ENCODE data around the gene DDX3X.
A peak's percentile ranks its signal among the peaks of the same experiment; 100 is the strongest.
"Not testable (repeated sequence)": the region's sequence is repeated elsewhere in the genome, so short reads cannot be mapped to it uniquely, and the experiment has no call there.

Gene DDX3X

DNA sequence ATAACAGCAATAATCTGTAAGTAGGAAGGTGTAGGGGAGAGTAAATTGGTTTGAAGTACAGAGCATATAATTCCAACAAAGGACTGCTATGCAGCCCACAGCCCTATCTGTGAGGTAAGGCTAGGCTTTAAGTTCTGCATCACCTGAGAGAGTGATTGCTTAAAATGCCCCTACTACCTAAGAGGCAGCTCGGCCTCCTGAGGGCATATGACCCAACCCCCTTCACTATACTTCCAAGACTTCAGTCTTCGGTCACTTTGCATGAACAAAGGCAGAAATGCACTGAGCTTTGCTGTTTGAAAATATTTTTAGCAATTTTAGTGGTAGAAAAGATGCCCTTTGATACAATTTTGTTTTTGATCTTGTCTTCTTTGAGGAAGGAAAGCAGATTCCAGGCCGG is 4.9 kb upstream of the DDX3X start:
- no peak for DNase-seq (ENCODE audit: low spot score)

DNA sequence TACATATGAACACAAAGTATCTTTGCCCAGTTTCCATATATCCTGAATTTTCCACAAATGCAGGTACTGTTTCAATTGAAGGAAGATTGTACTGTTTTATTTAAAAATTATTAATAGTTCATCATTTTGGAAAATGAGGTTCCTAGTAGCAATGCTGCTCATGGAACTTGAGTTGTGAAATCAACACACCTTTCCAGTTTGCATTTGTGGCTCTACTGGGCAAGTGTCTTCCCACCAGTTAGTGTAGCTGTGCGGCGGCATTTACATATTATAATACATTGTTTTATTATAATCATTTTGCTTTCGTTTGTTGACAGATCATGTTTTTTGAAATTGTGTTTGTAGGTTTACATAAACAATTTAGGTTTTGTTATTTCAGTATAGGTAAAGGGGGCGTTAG is 2.0 kb upstream of the DDX3X start:
- DNase-seq (ENCODE audit: low spot score), result no peak

DNA sequence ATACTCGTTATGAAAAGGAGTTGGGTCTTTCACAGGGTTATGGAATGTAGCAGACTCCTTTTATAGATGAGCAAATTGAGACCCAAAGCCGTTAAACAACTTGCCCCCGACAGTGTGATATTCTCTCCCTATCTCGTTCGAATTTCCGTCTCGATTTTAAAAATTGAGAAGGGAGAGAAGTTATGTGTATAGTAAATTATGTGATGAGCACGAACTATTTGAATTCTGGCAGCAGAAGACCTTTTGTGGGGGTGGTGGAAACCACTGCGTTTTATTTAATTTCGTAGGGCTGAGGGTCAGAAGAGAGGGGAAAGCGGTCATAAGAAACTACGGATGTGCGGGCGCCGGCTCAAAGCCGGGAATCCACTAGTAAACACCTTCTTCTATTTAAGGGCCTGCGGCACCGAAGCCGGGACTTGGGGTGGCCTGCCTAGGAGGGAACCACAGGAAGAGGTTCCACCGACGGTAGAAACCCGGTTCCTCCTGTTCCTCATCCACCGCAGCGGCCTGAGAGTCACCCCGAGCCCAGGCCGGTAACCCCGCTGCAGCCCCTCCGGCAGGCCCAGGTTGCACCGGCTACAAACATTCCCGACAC is 1.5 kb upstream of the DDX3X start:
- no peak for DNase-seq (ENCODE audit: low spot score)

DNA sequence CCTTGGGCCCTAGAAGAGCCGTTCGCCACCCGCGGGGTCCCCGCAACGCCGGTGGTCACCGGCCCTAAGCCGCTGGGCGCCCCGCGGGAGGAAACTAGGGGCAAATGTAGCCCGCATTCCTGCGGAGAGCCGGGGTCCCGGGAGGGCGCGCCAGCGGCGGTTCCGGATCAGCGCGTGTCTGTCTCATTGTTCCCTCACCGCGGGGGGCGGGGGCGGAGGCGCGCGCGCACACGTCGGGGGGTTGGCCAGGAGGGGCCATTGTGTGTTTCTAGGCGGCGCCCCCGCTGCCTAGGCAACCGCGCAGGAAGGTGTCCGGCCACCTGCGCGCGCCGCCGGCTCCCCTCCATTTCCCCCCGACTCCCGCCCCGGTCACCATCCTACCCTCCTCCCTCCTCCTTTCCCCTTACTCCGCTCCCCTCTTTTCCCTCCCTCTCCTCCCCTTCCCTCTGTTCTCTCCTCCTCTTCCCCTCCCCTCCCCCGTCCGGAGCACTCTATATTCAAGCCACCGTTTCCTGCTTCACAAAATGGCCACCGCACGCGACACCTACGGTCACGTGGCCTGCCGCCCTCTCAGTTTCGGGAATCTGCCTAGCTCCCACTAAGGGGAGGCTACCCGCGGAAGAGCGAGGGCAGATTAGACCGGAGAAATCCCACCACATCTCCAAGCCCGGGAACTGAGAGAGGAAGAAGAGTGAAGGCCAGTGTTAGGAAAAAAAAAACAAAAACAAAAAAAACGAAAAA is 789 bp upstream of the DDX3X start:
- peak; percentile 69 for DNase-seq (ENCODE audit: low spot score)

DNA sequence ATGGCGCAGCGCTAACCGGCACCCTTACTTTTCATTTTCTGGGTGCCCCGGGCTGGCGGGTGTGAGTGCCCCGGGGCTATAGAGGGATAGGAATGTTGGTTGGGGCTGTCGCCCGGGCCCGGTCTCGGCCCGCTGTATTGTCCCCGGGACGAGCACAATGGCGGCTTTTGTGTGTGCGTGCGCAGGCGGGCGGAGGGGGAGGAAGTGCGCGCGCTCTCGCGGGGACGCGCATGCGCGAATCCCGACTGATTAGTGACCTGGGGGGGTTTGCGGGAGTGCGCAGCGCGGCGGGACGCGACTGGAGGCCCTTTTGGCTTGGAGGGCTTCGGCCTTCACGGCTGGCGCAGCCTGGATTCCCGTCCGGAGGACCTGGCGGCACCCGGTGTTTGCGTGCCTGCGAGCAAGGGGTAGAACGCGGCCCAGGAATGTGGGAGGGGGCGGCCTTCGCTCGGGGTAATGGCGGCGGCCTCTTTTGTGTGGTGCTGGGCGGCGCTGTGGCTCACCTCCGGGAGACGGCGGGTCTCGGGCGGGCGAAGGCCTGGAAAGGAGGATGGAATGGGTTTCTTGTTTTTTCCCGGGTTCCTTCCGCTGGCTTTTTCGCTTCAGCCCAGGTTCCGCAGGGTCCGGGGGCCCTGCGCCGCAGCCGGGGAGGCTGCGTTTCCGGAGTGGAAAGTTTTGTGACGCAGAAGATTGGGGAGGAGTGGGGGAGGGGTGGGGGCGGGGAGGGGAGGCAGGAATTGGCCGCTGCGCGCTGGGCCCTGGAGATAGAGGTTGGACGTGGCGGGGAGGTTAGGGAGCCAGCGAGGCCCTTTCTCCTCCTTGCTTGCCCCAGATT is 618 bp downstream of the DDX3X start:
- DNase-seq (ENCODE audit: low spot score), result peak; percentile 38

DNA sequence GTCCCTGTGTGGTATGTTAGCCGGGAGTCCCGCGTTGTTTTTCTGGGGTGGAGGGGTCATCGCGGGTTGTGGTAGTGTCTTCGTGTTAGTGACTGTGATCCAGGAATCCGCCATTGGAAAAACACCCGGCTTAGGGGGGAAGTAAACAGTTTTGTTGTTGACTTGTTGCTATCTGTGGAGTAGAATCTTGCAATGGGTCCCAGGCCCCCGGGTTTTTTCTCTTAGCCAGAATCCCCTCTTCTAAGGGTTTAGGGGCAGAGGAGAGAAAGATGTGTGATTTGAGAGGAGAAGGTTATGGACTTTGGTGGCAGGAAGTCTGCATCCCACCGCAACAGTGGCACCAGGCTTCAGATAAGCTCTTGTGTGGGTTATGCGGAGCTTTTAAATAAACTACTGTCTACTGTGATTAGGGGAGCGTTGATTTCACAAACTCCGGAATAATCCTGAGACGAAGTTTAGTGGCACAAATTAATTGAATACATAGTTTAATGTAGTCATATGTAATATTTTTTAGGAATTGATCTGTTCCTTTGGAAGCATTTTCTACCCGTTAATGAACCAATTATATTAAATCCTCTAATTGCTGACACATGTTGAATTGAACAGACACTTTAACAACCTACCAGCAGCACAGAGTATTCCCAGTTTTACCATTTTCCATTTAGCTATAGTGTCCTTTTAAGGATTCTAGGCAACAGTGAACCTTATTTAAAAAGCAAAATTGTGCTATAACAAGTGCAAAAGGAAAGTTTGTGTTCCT is 1.4 kb downstream of the DDX3X start:
- no peak for DNase-seq (ENCODE audit: low spot score)

DNA sequence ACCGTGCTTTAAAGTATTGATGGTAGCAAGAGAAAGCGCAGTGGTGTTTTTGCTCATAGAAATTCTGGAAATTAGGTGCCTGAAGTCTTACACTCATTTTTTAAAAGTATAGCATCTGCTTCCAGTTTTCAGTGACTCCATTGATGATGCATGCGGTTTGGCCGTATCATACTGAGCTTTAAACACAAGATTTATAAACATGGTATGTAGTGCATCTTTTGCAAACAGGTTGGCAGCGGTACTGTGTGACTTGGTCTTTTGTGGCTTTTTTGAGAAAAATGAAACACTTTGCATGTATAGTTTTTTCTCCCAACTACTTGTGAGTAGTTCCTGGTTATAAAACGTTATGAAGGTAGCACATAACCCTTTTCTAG is 2.0 kb downstream of the DDX3X start:
- no peak for DNase-seq (ENCODE audit: low spot score)

DNA sequence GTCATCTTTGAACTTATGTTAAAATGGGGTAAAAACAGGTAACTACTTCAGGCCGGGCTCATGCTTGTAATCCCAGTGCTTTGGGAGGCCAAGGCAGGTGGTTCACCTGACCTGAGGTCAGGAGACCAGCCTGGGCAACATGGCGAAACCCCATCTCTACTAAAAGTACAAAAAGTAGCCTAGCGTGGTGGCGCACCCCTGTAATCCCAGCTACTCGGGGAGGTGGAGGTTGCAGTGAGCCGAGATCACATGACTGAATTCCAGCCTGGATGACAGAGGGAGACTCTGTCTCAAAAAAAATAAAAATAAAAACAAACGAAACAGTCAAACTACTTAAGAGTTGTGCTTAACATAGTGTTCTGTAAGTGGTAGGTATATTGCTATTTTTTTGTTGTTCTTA is 2.5 kb downstream of the DDX3X start:
- no peak for DNase-seq (ENCODE audit: low spot score)

DNA sequence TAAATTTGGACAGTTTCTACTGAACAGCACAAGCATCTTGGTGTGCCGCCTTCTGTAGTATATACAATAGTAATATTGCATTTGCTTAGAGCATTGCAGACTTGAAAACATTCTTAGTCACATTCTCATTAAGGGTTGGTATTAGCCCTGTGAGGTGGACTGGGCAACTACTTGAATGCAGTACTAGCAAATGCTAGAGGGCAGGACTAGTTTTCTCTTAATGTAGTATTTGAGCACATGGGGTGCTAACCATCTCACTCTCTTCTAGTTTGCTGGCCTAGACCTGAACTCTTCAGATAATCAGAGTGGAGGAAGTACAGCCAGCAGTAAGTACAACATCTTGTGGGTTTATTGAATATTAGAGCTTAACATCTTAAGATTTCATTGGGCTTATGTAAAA is 3.2 kb downstream of the DDX3X start:
- no peak for DNase-seq (ENCODE audit: low spot score)

DNA sequence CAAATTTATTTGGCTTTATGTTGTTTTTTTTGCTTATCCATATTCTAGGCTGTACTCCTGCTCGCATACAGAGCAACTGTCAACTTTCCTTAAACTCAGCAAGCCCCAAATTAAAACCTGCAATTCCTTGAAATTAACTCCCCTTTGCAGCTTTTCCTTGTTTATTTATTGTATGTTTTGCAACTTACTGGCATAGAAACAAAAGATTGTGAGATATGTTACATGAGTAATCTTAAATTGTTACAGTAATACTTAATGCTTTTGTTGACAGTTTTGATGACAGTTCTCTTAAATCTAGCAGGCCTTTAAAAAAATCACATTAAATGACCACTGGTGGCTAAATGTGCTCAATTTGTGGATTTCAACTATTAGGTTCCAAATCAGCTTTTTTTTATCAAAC is 4.5 kb downstream of the DDX3X start:
- DNase-seq (ENCODE audit: low spot score), result no peak

DNA sequence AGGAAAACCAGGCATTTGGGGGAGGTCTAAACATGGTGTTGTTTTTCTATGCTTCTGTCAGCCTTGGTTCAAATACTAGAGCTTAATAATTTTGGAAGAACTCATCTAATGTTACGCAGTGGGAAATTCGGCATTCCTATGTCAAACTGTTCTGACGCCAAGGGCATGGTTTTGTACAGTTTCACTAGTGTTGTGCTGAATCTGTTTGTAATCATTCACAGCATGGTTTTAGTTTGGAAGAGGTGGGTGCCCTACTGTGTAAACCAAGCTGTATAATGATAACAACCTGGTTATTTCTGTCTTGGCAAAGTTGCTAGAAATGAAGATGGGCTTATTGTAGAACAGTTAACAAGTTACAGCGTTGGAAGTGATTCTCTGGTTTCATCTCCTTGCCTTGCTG is 5.2 kb downstream of the DDX3X start:
- DNase-seq (ENCODE audit: low spot score), result no peak

DNA sequence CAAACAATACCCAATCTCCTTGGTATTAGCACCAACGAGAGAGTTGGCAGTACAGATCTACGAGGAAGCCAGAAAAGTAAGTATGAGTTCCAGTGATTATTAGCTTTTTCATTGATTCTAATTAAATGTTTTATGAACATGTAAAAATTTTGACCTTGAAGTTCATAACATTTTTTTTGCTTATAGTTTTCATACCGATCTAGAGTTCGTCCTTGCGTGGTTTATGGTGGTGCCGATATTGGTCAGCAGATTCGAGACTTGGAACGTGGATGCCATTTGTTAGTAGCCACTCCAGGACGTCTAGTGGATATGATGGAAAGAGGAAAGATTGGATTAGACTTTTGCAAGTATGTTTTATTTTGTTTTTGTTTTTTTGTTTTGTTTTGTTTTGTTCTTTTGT is 10.1 kb downstream of the DDX3X start:
- DNase-seq (ENCODE audit: low spot score), result no peak

DNA sequence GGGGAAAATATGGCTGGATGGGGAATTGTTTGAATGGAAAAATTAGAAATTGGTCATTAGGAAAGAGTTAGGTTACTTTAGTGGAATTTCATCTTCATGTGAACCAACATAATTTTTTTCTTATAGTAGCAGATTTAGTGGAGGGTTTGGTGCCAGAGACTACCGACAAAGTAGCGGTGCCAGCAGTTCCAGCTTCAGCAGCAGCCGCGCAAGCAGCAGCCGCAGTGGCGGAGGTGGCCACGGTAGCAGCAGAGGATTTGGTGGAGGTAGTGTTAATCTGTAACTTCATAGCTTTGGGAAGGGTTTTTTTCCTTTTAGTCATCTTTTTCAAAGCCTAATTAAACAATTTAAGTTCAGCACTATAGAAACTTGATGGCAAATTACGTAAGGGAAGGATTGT is 13.2 kb downstream of the DDX3X start:
- DNase-seq (ENCODE audit: low spot score), result no peak

DNA sequence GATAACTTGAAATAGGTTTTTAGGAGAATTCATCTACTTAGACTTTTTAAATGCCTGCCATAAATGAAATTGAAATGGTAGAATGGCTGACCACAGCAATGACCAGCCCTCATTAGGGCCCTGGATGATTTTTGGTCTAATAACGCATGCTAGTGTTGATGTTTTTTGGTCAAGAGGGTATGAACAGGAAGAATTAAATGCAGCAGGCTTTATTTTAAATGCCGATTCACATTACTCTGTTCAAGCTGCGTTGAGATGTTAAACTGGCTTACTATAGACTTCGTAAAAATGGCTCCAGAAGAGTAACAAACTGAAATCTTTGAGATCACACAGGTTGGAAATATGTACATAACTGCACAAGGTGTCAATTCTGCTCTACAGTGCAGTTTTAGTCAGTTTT is 14.6 kb downstream of the DDX3X start:
- DNase-seq (ENCODE audit: low spot score), result no peak

DNA sequence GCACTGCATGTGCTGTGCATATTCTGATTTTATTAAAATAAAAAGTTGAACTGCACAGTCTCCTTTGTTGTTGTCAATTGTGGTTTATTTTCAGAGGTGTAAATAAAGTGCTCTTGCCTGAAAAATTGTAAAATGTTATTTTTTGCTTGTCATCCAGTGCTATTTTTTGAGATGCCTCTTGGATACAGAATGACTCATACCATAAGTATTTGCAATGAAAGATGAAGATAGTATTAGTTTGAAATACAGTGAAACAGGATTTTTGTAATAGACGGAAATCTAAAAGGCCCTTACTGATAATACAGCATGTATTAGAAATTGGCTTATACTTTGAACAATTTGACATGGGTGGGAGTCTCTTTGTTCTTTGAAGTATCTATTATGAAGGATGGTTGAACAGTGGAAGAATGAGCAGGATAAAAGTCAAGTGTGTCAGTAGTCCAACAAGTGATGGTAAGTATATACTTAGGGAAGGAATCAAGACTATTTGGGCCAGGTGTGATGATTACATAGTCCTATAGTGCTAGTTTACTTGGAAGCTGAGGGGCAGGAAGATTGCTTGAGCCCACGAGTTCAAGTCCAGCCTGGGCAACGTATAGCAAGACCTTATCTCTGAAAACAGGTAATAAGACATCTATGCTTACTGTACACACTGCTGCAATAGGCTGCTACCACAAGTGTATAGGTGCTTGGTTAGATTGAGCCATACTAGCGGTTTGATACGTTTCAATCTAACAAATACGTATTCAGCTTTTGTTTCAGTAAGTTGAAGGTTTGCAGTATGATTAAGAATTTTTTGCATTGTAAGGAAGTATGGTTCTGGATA is 16.4 kb downstream of the DDX3X start:
- DNase-seq (ENCODE audit: low spot score), result no peak

DNA sequence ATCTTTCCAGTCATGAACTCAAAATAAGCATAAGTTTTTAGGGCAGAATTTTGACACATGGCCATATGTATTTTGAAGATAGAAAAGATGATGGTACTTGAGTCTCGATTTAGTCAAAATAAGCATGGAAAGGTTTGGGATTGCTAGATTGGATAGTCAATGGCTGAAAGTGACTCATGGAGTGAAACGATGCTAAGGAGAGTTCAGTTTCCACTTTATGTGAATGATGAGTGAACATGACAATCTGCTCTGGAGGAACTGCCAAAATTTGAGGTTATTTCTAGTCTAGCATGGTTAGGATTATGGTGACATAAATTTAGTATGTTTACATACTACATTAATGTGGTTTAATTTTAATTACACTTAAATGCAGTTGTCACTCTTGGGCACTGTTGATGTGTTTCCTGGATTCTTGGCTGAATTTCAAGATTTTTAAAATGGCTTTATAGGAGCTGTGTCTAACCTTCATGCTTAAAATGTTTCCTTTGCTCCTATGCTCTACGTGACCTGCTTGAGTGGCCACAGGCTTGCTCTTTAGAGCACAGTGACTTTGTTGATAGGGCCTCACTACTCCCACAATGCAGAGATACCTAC is 17.1 kb downstream of the DDX3X start:
- no peak for DNase-seq (ENCODE audit: low spot score)

DNA sequence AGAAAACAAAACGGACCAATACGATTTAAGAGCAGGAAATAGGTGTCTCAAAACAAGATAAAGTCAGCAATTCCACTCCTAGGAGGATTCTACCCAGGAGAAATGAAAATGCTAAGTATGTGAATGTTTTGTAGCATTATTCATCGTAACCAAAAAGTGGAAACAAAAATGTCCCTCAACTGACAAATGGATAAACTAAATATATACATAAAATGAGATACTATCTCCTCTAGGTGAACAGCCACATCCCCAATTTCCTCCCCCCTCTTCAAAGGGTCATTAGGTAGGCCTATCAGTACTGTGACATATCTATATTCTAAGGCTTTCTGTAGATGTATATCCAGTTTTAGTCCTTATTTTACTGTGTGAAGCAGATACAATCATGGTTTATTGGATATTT is 18.0 kb downstream of the DDX3X start:
- DNase-seq (ENCODE audit: low spot score), result no peak

DNA sequence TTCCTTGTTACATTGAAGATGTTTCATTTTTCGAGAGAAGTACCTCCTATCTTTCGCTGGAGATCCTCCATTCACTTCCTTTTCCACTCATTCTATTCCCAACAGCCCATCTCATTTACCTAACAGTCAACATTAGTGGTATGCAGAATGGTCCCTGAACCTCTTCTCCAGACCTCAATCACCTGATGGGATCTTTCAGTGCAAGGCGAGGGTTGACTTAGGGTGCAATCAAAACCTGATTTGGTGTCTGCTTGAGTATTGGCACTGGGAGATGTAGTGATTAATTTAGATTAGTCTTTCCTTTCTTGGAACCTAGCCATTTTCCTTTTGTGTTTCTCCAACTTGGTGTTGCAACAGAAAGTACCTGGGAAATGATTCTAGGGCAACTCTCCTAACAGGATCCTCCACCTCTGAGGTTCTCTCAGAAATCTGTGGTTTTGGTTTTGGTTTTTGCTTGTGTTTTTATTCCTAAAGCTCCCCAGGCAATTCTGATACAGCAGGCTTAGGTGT is 18.4 kb downstream of the DDX3X start:
- no peak for DNase-seq (ENCODE audit: low spot score)

DNA sequence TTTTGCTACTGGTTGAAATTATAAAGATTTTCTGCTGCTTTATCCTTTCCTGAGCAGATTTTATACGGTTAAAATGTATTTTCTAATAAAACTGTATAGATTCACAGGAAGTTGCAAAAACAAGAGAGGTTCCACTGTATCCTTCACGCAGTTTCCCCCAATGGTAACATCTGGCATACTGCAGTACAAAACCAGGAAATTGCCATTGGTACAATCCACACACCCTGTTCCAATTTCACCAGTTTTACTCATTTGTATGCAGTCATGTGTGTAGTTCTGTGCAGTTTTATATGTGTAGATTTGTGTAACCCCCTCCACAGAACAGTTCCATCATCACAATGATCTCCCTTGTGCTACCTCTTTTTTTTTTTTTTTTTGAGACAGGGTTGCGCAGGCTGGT is 20.0 kb downstream of the DDX3X start:
- no peak for DNase-seq (ENCODE audit: low spot score)

DNA sequence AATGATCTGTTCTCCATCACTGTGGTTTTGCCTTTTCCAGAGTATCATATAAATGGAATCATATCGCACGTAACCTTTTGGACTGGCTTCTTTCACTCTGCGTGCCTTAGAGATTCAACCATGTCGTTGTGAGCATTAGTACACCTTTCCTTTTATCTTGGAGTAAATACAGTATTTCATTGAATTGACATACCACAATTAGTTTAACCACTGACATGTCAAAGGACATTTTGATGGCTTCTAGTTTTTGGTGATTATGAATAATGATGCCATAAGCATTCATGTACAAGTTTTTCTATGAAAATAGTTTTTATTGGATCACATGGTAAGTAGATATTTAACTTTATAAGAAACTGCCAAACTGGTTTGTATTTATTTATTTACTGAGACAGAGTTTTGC is 35.2 kb downstream of the DDX3X start:
- DNase-seq (ENCODE audit: low spot score), result no peak

DNA sequence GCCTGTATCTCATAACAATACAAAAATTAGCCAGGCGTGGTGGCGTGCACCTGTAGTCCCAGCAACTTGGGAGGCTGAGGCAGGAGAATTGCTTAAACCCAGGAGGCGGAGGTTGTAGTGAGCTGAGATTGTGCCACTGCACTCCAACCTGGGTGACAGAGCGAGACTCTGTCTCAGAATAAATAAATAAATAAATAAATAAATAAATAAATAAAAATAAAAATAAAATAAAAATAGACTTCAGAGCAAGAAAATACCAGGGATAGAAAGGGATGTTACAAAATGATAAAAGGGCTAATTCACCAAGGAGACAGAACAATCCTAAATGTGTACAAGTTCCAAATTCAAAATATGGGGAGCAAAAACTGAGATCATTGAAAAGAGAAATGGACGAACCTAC is 37.6 kb downstream of the DDX3X start:
- not testable (repeated sequence) for DNase-seq (ENCODE audit: low spot score)
